Measurements from ENCODE around the gene CEACAM16.

Gene CEACAM16

DNA sequence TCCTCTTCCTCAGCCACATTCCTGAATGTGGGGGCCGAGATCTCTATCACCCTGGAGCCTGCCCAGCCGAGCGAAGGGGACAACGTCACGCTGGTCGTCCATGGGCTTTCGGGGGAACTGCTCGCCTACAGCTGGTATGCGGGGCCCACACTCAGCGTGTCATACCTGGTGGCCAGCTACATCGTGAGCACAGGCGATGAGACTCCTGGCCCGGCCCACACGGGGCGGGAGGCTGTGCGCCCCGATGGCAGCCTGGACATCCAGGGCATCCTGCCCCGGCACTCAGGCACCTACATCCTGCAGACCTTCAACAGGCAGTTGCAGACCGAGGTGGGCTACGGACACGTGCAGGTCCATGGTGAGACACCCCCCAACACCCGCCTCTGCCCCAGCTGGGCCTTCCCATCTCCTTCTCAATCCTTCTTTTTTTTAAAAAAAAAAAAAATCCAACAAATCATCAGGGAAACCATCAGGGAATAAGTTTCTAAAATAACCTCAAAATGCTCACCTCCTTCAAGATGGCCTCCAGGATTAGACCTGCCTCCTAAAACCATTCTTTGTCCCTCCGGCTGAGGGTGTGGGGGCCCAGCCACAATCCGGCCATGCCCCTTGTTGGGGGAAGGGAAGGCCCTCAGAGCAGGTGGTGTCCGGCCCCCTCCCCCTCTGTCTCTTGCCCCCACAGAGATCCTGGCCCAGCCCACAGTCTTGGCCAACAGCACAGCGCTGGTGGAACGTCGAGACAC is 4.6 kb downstream of the CEACAM16 start:
- Histone ChIP-seq H3K23ac (ENCODE audit: low read length) (no peak overlapping the region), H3K36me3 (ENCODE audit: control insufficient read depth, insufficient read depth, low read length) (no peaks in the 10 kb centered on the region), H3K18ac (ENCODE audit: low read length) (no peak overlapping the region), H3K9ac (ENCODE audit: low read length) (no peak overlapping the region), H2BK120ac (ENCODE audit: low read depth, low read length) (no peak overlapping the region), H3K27ac (ENCODE audit: low read depth, low read length) (no peak overlapping the region), H3K4me2 (ENCODE audit: low read length) (no peak overlapping the region), H4K8ac (ENCODE audit: low read depth, low read length) (no peak overlapping the region), H3K4me3 (ENCODE audit: low read length) (no peak overlapping the region), H3K79me1 (ENCODE audit: low read length) (no peaks in the 10 kb centered on the region), H3K56ac (ENCODE audit: low read length) (peak overlapping the region; percentile 7), H4K5ac (ENCODE audit: low read length) (no peak overlapping the region), H2BK15ac (replicated peaks; ENCODE audit: low read depth) (no peak overlapping the region), H3K4ac (ENCODE audit: low read depth, low read length) (no peak overlapping the region), H3K27me3 (ENCODE audit: insufficient read depth, low read length, poor library complexity) (no peaks in the 10 kb centered on the region), H2BK5ac (ENCODE audit: low read length) (no peak overlapping the region), H3K79me2 (ENCODE audit: control insufficient read depth, insufficient read depth, low read length) (no peaks in the 10 kb centered on the region), H3K4me1 (ENCODE audit: control insufficient read depth, low read depth, low read length) (no peaks in the 10 kb centered on the region), H2AK5ac (ENCODE audit: low read length) (no peak overlapping the region)
- DNase-seq = no peak
- no CpG with 5 or more reads among the region's 28 CpGs for WGBS (ENCODE audit: extremely low coverage, insufficient coverage, low lambda C conversion rate)

- H3K18ac ChIP-seq (ENCODE audit: low read length) = no peak overlapping the region
- no peak overlapping the region for H3K27ac ChIP-seq (ENCODE audit: low read depth, low read length)
- H3K36me3 ChIP-seq (ENCODE audit: control insufficient read depth, insufficient read depth, low read length) = no peaks in the 10 kb centered on the region
- H2BK120ac ChIP-seq (ENCODE audit: low read depth, low read length) = no peak overlapping the region
- no peak overlapping the region for H3K4me2 ChIP-seq (ENCODE audit: low read length)
- no peak overlapping the region for H4K8ac ChIP-seq (ENCODE audit: low read depth, low read length)
- no peaks in the 10 kb centered on the region for H3K79me1 ChIP-seq (ENCODE audit: low read length)
- H3K23ac ChIP-seq (ENCODE audit: low read length) = no peak overlapping the region
- H3K4me1 ChIP-seq (ENCODE audit: control insufficient read depth, low read depth, low read length) = no peaks in the 10 kb centered on the region
- H3K4me3 ChIP-seq (ENCODE audit: low read length) = no peak overlapping the region
- no peak overlapping the region for H3K56ac ChIP-seq (ENCODE audit: low read length)
- H2BK15ac ChIP-seq (replicated peaks; ENCODE audit: low read depth) = no peak overlapping the region
- no peaks in the 10 kb centered on the region for H3K27me3 ChIP-seq (ENCODE audit: insufficient read depth, low read length, poor library complexity)
- no peak overlapping the region for H3K4ac ChIP-seq (ENCODE audit: low read depth, low read length)
- no CpG with 5 or more reads among the region's 1 CpG for WGBS (ENCODE audit: extremely low coverage, insufficient coverage, low lambda C conversion rate)
- no peak overlapping the region for H3K9ac ChIP-seq (ENCODE audit: low read length)
- H3K79me2 ChIP-seq (ENCODE audit: control insufficient read depth, insufficient read depth, low read length) = no peaks in the 10 kb centered on the region
- DNase-seq = no peak
- H2AK5ac ChIP-seq (ENCODE audit: low read length) = no peak overlapping the region
- no peak overlapping the region for H2BK5ac ChIP-seq (ENCODE audit: low read length)
- H4K5ac ChIP-seq (ENCODE audit: low read length) = no peak overlapping the region
These were observed 6.0 kb downstream of the CEACAM16 start for GRCh38 chr19:44704982-44705381.

DNA sequence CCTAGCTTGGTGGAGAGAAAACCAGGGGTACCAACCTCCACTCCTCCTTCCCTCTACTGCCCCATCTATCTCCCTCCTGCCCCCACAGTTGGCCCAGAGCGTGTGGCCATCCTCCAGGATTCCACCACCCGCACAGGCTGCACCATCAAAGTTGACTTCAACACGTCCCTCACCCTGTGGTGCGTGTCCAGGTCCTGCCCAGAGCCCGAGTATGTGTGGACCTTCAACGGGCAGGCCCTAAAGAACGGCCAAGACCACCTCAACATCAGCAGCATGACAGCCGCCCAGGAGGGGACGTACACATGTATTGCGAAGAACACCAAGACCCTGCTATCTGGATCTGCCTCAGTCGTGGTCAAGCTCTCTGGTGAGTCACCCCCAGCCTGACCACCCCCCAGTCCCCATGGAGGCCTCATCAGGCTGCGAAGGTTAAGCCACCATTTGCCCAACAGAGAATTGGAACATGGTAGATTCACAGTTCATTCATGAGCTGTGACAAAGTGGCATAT is 6.6 kb downstream of the CEACAM16 start:
- Histone ChIP-seq H2BK15ac (replicated peaks; ENCODE audit: low read depth) (no peak overlapping the region), H3K4ac (ENCODE audit: low read depth, low read length) (no peak overlapping the region), H3K18ac (ENCODE audit: low read length) (no peak overlapping the region), H3K79me1 (ENCODE audit: low read length) (no peaks in the 10 kb centered on the region), H3K23ac (ENCODE audit: low read length) (no peak overlapping the region), H2BK120ac (ENCODE audit: low read depth, low read length) (no peak overlapping the region), H2BK5ac (ENCODE audit: low read length) (no peak overlapping the region), H3K36me3 (ENCODE audit: control insufficient read depth, insufficient read depth, low read length) (no peaks in the 10 kb centered on the region), H4K5ac (ENCODE audit: low read length) (no peak overlapping the region), H3K4me1 (ENCODE audit: control insufficient read depth, low read depth, low read length) (no peaks in the 10 kb centered on the region), H3K27me3 (ENCODE audit: insufficient read depth, low read length, poor library complexity) (no peaks in the 10 kb centered on the region), H2AK5ac (ENCODE audit: low read length) (no peak overlapping the region), H3K79me2 (ENCODE audit: control insufficient read depth, insufficient read depth, low read length) (no peaks in the 10 kb centered on the region), H3K9ac (ENCODE audit: low read length) (no peak overlapping the region), H3K56ac (ENCODE audit: low read length) (no peak overlapping the region), H4K8ac (ENCODE audit: low read depth, low read length) (no peak overlapping the region), H3K4me2 (ENCODE audit: low read length) (no peak overlapping the region), H3K4me3 (ENCODE audit: low read length) (no peak overlapping the region), H3K27ac (ENCODE audit: low read depth, low read length) (no peak overlapping the region)
- no CpG with 5 or more reads among the region's 12 CpGs for WGBS (ENCODE audit: extremely low coverage, insufficient coverage, low lambda C conversion rate)
- DNase-seq = no peak

DNA sequence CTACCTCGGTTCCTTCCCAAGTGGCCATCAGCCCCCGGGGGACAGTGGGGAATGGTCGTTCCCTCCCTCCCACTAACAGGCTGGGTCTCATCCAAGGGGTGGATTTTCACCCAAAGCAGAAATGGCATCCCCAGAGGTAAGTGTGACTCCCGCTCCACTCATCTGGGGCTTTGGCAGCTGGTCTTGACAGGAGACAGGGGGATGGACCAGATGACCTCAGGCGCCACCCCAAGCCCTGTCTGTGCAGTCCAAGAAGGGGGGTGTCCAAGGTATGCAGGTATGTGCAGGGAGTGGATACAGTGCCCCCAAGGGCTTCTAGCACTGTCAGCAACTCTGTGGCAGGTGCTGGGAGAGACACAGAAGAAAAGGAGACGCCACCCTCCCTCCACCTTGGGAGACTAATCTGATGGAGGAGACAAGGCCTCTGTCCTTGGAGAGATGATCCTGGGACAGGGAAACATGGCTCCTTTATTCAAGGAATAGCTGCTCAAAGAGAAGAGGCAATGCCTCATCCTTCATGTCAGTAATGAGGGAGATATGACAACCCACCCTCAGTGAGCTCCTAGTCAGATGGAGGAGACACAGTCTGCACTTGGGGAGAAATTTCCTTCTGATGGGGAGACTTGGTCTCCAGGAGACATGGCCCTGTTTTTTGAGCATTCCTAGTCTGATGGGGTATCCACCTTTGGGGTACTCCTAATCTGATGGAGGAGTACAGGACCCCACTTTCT is 7.7 kb downstream of the CEACAM16 start:
- Histone ChIP-seq H3K79me1 (ENCODE audit: low read length) (no peaks in the 10 kb centered on the region), H2BK15ac (replicated peaks; ENCODE audit: low read depth) (no peak overlapping the region), H3K18ac (ENCODE audit: low read length) (no peak overlapping the region), H3K9ac (ENCODE audit: low read length) (no peak overlapping the region), H3K79me2 (ENCODE audit: control insufficient read depth, insufficient read depth, low read length) (no peaks in the 10 kb centered on the region), H3K27ac (ENCODE audit: low read depth, low read length) (no peak overlapping the region), H4K5ac (ENCODE audit: low read length) (no peak overlapping the region), H3K4ac (ENCODE audit: low read depth, low read length) (no peak overlapping the region), H2BK120ac (ENCODE audit: low read depth, low read length) (no peak overlapping the region), H3K4me3 (ENCODE audit: low read length) (no peak overlapping the region), H3K4me1 (ENCODE audit: control insufficient read depth, low read depth, low read length) (no peaks in the 10 kb centered on the region), H2AK5ac (ENCODE audit: low read length) (no peak overlapping the region), H3K36me3 (ENCODE audit: control insufficient read depth, insufficient read depth, low read length) (no peaks in the 10 kb centered on the region), H3K23ac (ENCODE audit: low read length) (no peak overlapping the region), H3K27me3 (ENCODE audit: insufficient read depth, low read length, poor library complexity) (no peaks in the 10 kb centered on the region), H4K8ac (ENCODE audit: low read depth, low read length) (no peak overlapping the region), H2BK5ac (ENCODE audit: low read length) (no peak overlapping the region), H3K4me2 (ENCODE audit: low read length) (no peak overlapping the region), H3K56ac (ENCODE audit: low read length) (no peak overlapping the region)
- no CpG with 5 or more reads among the region's 6 CpGs for WGBS (ENCODE audit: extremely low coverage, insufficient coverage, low lambda C conversion rate)
- no peak for DNase-seq

- Histone ChIP-seq H3K79me1 (ENCODE audit: low read length) (no peaks in the 10 kb centered on the region), H2BK120ac (ENCODE audit: low read depth, low read length) (no peak overlapping the region), H3K4me3 (ENCODE audit: low read length) (no peak overlapping the region), H3K23ac (ENCODE audit: low read length) (no peak overlapping the region), H4K5ac (ENCODE audit: low read length) (no peak overlapping the region), H3K79me2 (ENCODE audit: control insufficient read depth, insufficient read depth, low read length) (no peaks in the 10 kb centered on the region), H3K56ac (ENCODE audit: low read length) (no peak overlapping the region), H2AK5ac (ENCODE audit: low read length) (no peak overlapping the region), H3K4me1 (ENCODE audit: control insufficient read depth, low read depth, low read length) (no peaks in the 10 kb centered on the region), H3K4me2 (ENCODE audit: low read length) (no peak overlapping the region), H3K27me3 (ENCODE audit: insufficient read depth, low read length, poor library complexity) (no peaks in the 10 kb centered on the region), H2BK5ac (ENCODE audit: low read length) (no peak overlapping the region), H4K8ac (ENCODE audit: low read depth, low read length) (no peak overlapping the region), H3K9ac (ENCODE audit: low read length) (no peak overlapping the region), H3K4ac (ENCODE audit: low read depth, low read length) (no peak overlapping the region), H3K18ac (ENCODE audit: low read length) (no peak overlapping the region), H3K27ac (ENCODE audit: low read depth, low read length) (no peak overlapping the region), H3K36me3 (ENCODE audit: control insufficient read depth, insufficient read depth, low read length) (no peaks in the 10 kb centered on the region), H2BK15ac (replicated peaks; ENCODE audit: low read depth) (no peak overlapping the region)
- no CpG with 5 or more reads among the region's 20 CpGs for WGBS (ENCODE audit: extremely low coverage, insufficient coverage, low lambda C conversion rate)
- no peak for DNase-seq
These were observed 8.8 kb downstream of the CEACAM16 start for GRCh38 chr19:44707794-44708193.

All from mesendoderm (in vitro differentiated cells).